Activated T-helper 9 cell treated with anti-CD3 and anti-CD28 coated beads, Interleukin-2, amount 50 U/mL, for 16 hours (primary cell): Measurements from ENCODE around the gene NET1.

Experiments used
- DNase-seq: peaks from one replicate; pipeline ENCODE4 v3.0.0-alpha.2; 2020; ENCODE audit warnings: low read depth

Gene NET1

DNA sequence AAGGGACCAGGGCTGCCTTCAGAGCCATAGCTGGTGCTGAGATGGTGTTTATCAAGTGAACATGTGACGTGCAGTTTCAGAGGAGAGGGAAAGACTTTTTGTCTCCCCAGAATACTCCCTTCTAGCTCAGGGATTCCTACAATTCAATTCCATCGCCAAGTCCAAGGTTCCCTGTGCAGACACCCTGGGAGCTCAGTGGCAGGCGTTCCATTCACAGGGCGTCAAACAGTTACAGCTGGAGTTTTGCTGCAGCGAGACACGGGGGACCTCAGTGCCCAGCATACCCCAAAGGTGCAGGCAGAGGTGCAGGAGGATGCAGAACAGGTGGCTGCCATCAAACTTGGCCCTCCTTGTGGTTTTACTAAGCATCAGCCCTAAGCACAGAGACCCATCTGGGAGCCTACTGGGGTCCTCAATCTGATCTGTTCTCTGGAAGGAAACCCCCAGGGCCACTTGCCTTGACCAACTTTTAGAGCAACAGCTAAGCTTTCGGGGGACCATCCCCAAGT, 87.9 kb downstream of the NET1 start:
- DNase-seq: no peak

DNA sequence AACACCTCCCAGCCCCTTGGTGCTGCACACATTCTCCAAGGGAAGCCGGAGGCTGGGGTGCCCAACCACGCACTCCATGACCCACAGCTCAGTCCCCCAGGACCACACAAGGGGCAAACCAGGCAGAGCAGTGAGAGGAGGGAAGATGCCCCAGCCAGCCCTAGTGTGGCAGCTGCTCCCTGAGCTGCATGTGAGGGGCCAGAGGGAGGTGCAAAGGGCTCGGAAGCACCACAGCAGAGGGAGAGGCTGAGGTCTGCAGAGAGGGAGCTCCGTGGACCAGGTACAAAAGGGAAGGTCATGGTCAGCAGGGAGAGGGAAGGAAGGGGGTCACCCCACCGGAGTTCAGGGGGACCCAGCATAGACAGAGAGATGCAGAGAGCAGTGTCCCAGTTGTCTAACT, 88.6 kb downstream of the NET1 start:
- DNase-seq: no peak

DNA sequence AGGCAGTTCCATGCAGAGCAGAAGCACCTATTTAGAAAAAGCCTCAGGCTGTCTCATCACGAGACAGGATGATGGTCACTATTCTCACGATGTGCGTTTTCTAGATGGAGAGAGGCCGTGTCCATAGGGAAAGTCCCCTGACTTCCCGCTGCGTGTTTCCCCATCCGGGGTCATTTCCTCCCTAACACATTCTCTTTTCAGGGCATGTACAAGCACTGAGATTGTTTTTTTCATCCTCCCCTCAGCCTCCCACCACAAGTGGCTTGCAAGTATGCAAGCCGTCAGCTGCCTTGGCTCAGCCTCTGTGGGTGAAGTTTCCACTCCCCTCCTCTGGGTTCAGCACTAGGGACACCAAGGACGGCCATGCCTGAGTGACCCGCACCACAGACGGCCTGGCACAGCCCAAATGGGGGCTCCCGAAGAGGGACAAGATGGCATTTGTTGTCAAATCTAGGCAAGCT, 89.7 kb downstream of the NET1 start:
- DNase-seq: no peak

DNA sequence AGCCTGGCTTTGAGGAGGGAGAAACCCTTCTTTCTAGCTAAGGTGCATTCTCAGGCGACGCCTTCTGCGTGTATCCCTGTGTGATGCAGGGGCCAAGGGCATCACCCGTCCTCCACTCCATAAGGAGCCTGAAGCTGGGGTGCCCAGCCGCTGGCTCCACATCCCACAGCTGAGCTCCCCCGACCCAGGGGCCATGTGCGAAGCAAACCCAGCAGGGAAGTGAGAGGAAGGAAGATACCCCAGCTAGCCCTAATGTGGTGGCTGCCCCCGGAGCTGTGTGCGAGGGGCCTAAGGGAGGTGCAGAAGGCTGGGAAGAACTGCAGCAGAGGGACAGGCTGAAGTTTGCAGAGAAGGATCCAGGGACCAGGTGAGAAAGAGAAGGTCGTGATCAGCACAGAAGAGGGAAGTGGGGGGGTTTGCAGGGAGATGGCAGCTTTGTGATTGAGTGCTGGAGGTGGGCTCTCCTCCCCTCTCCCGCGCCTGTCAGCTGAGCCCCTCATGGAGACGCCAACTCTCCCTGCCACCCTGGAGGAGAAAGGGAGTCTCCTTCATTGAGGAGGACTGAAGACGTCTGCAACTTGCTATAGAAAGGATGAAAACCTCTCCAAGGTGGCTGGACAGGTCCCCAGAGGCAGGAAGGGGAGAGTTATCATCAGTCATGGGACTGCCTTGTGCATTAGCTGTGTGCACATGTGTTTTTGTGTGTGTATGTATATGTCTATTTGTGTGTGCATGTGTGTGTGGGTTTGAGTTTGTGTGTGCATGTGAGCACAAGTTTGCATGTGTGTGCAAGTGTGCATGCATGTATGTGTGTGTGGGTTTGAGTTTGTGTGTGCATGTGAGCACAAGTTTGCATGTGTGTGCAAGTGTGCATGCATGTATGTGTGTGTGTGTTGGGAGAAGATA, 90.5 kb downstream of the NET1 start:
- no peak for DNase-seq

DNA sequence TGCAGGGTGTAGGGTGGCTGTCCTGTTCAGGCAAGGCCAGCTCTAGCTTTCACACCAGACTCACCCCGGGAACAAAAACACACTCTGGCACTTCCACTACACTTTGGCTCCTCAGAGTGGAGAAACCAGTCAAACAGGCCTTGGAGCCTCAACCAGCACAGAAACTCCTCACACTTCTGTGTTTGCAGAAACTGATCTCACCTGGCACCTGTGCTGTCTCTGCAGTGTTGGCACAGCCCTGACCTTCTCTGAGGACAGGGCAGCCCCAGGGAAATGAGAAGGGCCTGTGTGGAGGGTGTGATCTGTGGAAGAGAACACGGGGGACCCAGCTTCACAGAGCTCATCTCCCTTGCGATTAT, 91.1 kb downstream of the NET1 start:
- no peak for DNase-seq

DNA sequence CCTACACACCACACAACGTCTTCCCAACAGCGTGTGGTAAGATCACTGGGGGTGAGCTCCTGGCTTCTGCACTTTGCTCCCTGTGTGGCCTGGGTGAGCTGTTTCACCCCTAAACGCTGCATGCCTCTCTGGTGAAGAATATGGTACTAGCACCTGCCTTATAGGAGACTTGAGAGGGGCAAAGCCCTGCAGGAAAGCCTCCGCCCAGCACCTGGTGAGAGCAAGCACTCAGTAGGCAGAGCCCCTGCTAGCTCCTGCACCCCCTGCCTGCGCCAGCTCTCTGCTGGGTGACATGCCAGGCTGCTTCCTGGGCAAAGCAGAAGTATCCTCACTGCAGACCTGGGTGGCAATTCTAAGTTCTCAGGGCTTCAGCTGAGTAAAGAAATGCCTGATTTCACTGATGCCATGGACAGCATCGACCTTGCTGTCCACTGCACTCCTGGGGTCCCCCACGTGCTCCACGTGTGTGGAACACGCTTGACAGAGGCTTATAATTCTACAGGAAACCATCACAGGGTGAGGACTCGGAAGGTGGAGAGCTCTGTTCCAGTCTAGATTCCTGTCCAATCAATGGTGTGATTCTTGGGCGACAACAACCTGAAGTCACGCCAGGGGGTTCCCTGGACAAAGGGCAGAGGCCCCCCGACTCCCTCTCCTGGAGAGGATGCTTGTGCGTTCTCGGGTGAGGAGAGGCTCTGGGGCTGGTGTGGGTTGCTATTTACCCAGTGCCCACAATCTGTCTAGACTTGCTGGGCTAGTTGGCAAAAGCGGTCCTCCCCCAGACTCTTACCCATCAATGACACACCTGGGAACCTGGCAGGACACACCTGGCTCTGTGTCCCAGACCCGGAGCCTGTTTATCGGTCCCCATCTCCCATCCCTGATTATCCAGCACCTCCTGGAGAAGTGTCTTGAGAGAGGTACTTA, 92.1 kb downstream of the NET1 start:
- DNase-seq: no peak

DNA sequence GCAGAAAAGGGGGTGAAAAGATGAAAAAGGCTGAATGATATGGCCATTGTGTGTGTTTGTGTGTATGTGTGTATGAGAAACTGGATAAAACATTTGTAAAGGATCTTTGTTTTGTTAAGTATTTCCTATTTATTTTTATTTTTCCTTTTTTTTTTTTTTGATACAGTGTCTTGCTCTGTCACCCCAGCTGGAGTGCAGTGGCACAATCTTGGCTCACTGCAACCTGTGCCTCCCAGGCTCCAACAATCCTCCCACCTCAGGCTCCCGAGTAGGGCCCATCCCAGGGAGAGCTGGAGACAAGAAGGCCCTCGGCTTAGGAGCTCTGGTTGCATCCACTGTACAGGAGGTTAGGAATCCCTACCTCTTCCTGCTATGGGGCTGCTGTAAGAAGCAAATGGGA, 93.9 kb downstream of the NET1 start:
- no peak for DNase-seq

DNA sequence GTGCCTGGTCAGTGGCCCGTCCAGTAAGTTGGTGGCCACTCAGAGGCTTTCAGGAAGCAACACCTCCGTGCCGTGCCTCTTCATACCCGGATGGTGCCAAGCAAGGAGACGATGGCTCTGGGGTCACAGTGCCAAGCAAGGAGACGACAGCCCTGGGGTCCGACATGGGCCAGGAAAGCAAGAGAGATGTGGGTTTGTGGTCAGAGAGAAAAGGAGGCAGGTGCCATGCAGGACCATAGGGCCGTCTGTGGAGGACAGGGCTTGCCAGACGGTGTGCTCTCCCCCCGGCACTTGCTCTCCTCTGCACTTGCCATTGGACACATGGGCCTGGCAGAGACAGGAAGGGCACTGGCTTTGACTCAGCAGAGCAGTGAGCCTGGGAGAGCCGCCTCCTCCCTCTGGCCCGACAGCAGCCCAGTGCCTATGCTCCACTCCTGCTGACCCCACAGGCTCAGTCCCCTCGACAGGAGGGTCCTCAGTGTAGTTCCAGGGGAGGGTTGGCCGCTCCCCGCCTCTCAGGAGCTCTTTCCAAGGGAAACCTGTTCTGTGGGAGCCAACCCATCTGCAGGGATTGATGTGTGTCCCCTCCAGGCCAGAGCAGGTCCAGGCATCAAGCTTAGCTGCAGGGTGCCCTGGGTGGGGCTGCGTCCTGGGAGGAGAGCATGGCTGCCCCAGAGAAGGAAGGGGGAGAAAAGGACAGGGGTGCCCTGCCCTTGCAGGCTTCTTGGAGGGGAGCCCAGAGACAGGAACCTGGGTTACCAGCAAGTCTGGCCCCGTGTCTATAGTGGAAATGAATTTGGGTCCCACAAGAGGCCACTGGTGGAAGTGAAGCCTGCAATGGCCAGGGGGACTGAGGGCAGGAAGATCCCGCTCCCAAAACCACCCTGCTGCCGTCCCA, 94.6 kb downstream of the NET1 start:
- no peak for DNase-seq

DNA sequence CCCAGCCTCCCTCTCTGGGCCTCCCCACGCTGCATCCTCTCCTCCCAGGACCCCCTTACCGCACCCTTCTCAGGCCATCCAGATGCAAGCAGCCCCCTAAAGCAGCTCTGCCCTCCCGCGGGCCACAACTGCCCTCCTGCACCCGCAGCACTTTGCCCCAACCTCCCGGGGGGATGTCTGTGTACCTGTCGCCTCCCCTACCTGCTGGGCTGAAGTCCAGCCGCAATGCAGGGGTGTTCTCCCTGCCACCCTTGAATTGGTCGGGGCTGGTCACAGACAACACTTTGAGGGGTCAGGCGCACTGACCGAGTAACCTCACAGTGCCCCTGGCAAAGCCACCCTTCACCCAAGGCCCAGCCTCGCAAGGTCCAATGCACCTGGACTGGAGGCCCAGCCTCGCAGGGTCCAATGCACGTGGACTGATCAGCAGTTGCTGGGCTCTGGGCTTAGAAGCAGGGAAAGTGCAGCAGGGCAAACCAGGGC, 95.3 kb downstream of the NET1 start:
- DNase-seq: no peak

DNA sequence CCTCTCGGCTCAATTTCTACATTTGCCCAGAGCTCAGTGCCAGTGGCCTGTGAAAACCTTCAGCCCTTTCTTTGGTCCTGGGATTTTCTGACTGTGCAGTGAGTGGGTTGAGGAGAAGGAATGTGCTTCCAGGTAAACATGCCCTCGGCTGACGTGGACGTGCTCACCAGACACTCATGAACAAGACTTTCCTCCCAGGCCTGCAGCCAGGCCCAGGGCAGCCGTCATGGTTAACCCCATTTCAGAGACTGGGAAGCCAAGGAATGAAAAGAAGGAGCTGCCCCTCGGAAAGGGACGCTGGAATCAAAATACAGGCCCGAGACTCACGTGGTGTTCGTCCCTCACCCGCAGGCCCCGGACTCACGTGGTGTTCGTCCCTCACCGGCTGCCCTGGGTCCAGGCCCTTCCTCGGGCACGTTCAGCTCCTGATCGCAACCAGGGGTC, 95.8 kb downstream of the NET1 start:
- DNase-seq: no peak
